H1 (cell line): ENCODE results near the gene RASA4B. TPM values are rescaled to one million over a fixed set of nuclear protein-coding genes. Genes with fewer than 3 reads are reported as not detected.

Experiments used
- CTCF ChIA-PET: fragments of 300-600 bp; sonication (Branson Sonifier 250); formaldehyde crosslinking; loops from one replicate; lab custom pipeline; 2021; ENCODE audit not compliant: partially characterized antibody; lab: Charles Lee
- POLR2A ChIA-PET: fragments of 300-600 bp; sonication (Branson Sonifier 250); formaldehyde crosslinking; loops from one replicate; lab custom pipeline; 2021; ENCODE audit warnings: inconsistent platforms; ENCODE audit not compliant: partially characterized antibody; lab: Charles Lee
- DNase-seq, 2 experiments: peaks; one replicate each; pipeline versions ENCODE4 v3.0.0 to v3.0.0-alpha.2; 2010 to 2022; ENCODE audit warnings: low spot score in 2 of 2, low read depth in 1 of 2, mixed read lengths in 1 of 2
- FAIRE-seq: peaks from 2 replicates; lab custom pipeline; 2011; peaks lifted over from hg19 to GRCh38; lab: Jason Lieb, UNC
- H2AFZ ChIP-seq: 2 replicates; pipeline ENCODE4 v1.8.1; 2012; ENCODE audit warnings: low read length, inconsistent platforms
- H2AK5ac ChIP-seq: 2 replicates; pipeline ENCODE4 v1.6.1; 2013; ENCODE audit warnings: low read depth, low read length
- H2BK120ac ChIP-seq: replicated peaks from 2 replicates; pipeline ENCODE3; 2013; ENCODE audit warnings: low read depth, low read length, inconsistent platforms
- H2BK12ac ChIP-seq: 2 replicates; pipeline ENCODE4 v1.6.1; 2013; ENCODE audit warnings: low read depth, low read length
- H2BK15ac ChIP-seq: 2 replicates; pipeline ENCODE4 v1.6.1; 2013; ENCODE audit warnings: low read length
- H2BK20ac ChIP-seq: 2 replicates; pipeline ENCODE4 v1.6.1; 2013; ENCODE audit warnings: low read length
- H2BK5ac ChIP-seq: 2 replicates; pipeline ENCODE4 v1.6.1; 2013; ENCODE audit warnings: low read depth, low read length
- H3K14ac ChIP-seq: 2 replicates; pipeline ENCODE4 v1.6.1; 2013; ENCODE audit warnings: inconsistent platforms; ENCODE audit not compliant: insufficient read length
- H3K18ac ChIP-seq: 2 replicates; pipeline ENCODE4 v1.6.1; 2013; ENCODE audit warnings: low read length; ENCODE audit errors: extremely low read depth
- H3K23ac ChIP-seq: 2 replicates; pipeline ENCODE4 v1.6.1; 2013; ENCODE audit warnings: inconsistent platforms; ENCODE audit not compliant: insufficient read length
- H3K23me2 ChIP-seq: 2 replicates; pipeline ENCODE4 v1.6.1; 2013; ENCODE audit warnings: low read depth, low read length
- H3K27ac ChIP-seq: 2 replicates; pipeline ENCODE4 v1.6.1; 2011; ENCODE audit warnings: low read depth, low read length, inconsistent platforms
- H3K27me3 ChIP-seq, 4 experiments: replicated peaks in 1 of 4; 1 replicate in 1 of 4; 2 replicates in 3 of 4; pipeline versions ENCODE4 v1.6.1 to v1.8.1; 2011 to 2013; ENCODE audit warnings: low read length in 3 of 4, mild to moderate bottlenecking in 3 of 4, inconsistent platforms in 2 of 4, mixed read lengths in 2 of 4, moderate library complexity in 1 of 4; ENCODE audit not compliant: control insufficient read depth in 3 of 4, insufficient read depth in 3 of 4; ENCODE audit errors: extremely low read depth in 1 of 4
- H3K36me3 ChIP-seq, 4 experiments: 2 replicates each; pipeline versions ENCODE4 v1.6.1 to v1.8.1; 2011 to 2013; ENCODE audit warnings: mild to moderate bottlenecking in 4 of 4, low read length in 3 of 4, moderate library complexity in 2 of 4, control low read depth in 1 of 4, inconsistent platforms in 1 of 4; ENCODE audit not compliant: insufficient read depth in 4 of 4, control insufficient read depth in 2 of 4
- H3K4ac ChIP-seq: replicated peaks from 2 replicates; pipeline ENCODE3; 2013; ENCODE audit warnings: low read length, low read depth, mixed read lengths, inconsistent platforms; ENCODE audit not compliant: insufficient read length
- H3K4me1 ChIP-seq, 4 experiments: replicated peaks in 1 of 4; 1 replicate in 1 of 4; 2 replicates in 3 of 4; pipeline versions ENCODE4 v1.6.1 to v1.8.1; 2011 to 2013; ENCODE audit warnings: low read length in 3 of 4, inconsistent platforms in 2 of 4, mixed read lengths in 1 of 4; ENCODE audit not compliant: insufficient read depth in 4 of 4, control insufficient read depth in 3 of 4
- H3K4me2 ChIP-seq, 2 experiments: 2 replicates each; pipeline versions ENCODE4 v1.6.1 to v1.8.1; 2011 to 2013; ENCODE audit warnings: low read depth in 2 of 2, low read length in 2 of 2, control low read depth in 1 of 2, inconsistent platforms in 1 of 2, mild to moderate bottlenecking in 1 of 2; ENCODE audit not compliant: insufficient read depth in 1 of 2
- H3K4me3 ChIP-seq, 4 experiments: fragments of 200-600, 300-600 bp in 1 of 4; sonication (generic), shearing (Covaris generic), sonication (Bioruptor Twin) in 1 of 4; 2 replicates each; pipeline versions ENCODE4 v1.5.1 to v1.8.1; 2011 to 2016; ENCODE audit warnings: low read length in 4 of 4, low read depth in 3 of 4, control low read depth in 2 of 4, inconsistent platforms in 2 of 4, mild to moderate bottlenecking in 2 of 4, mixed read lengths in 1 of 4, moderate library complexity in 1 of 4; ENCODE audit not compliant: insufficient read depth in 2 of 4; ENCODE audit errors: extremely low read depth in 1 of 4
- H3K56ac ChIP-seq: replicated peaks from 2 replicates; pipeline ENCODE3; 2013; ENCODE audit warnings: low read depth, mild to moderate bottlenecking, mixed read lengths, low read length, inconsistent platforms; ENCODE audit not compliant: insufficient read length
- H3K79me1 ChIP-seq: 2 replicates; pipeline ENCODE4 v1.6.1; 2013; ENCODE audit warnings: low read depth, low read length, control low read depth
- H3K79me2 ChIP-seq, 2 experiments: 2 replicates each; pipeline versions ENCODE4 v1.6.1 to v1.8.1; 2012 to 2013; ENCODE audit warnings: low read length in 2 of 2, mild to moderate bottlenecking in 2 of 2, inconsistent platforms in 1 of 2; ENCODE audit not compliant: insufficient read depth in 2 of 2, control insufficient read depth in 1 of 2
- H3K9ac ChIP-seq, 4 experiments: replicated peaks in 1 of 4; 1 replicate in 1 of 4; 2 replicates in 3 of 4; pipeline versions ENCODE4 v1.6.1 to v1.8.1; 2011 to 2013; ENCODE audit warnings: low read depth in 3 of 4, low read length in 3 of 4, control low read depth in 2 of 4, mild to moderate bottlenecking in 2 of 4, moderate library complexity in 2 of 4, inconsistent platforms in 1 of 4; ENCODE audit errors: extremely low read depth in 1 of 4
- H3K9me3 ChIP-seq, 2 experiments: 2 replicates each; pipeline versions ENCODE4 v1.6.1 to v1.8.1; 2012 to 2013; ENCODE audit warnings: mild to moderate bottlenecking in 2 of 2, moderate library complexity in 2 of 2, control low read depth in 1 of 2, inconsistent platforms in 1 of 2, low read depth in 1 of 2, low read length in 1 of 2, mixed read lengths in 1 of 2; ENCODE audit not compliant: insufficient read depth in 2 of 2
- H4K20me1 ChIP-seq, 2 experiments: replicated peaks in 1 of 2; 2 replicates each; pipeline versions ENCODE3 to v1.8.1; 2011 to 2013; ENCODE audit warnings: inconsistent platforms in 2 of 2, low read length in 2 of 2, mild to moderate bottlenecking in 1 of 2; ENCODE audit not compliant: insufficient read depth in 2 of 2, control insufficient read depth in 1 of 2
- H4K5ac ChIP-seq: 2 replicates; pipeline ENCODE4 v1.6.1; 2013; ENCODE audit warnings: low read length, low read depth, mixed read lengths, inconsistent platforms; ENCODE audit not compliant: insufficient read length
- H4K8ac ChIP-seq: 2 replicates; pipeline ENCODE4 v1.8.0; 2013; ENCODE audit warnings: mild to moderate bottlenecking, moderate library complexity, low read length, inconsistent platforms; ENCODE audit not compliant: insufficient read depth; ENCODE audit errors: extremely low read depth
- H4K91ac ChIP-seq: replicated peaks from 2 replicates; pipeline ENCODE3; 2013; ENCODE audit warnings: low read length, mixed read lengths, inconsistent platforms; ENCODE audit not compliant: insufficient read length
- BCL11A ChIP-seq, 2 experiments: IDR thresholded peaks; one replicate each; pipeline ENCODE4 v1.6.1; 2011; ENCODE audit warnings: low read depth in 2 of 2, low read length in 2 of 2, mild to moderate bottlenecking in 2 of 2
- SP2 ChIP-seq: IDR thresholded peaks from 2 replicates; pipeline ENCODE4 v1.6.1; 2012; ENCODE audit warnings: mild to moderate bottlenecking, low read length, inconsistent platforms
- WGBS, 2 experiments: shearing (Covaris generic) in 1 of 2; methylation state at CpG; one replicate each; pipeline versions ENCODE4 v1.1.6 to v1.1.7; 2013 to 2015; ENCODE audit warnings: low lambda C conversion rate in 2 of 2, mixed read lengths in 2 of 2, inconsistent platforms in 1 of 2, low coverage in 1 of 2, missing lambda C conversion rate in 1 of 2; ENCODE audit not compliant: insufficient replicate concordance in 2 of 2, insufficient coverage in 1 of 2, insufficient read length in 1 of 2; ENCODE audit errors: extremely low coverage in 1 of 2, missing lambda C conversion rate in 1 of 2; 5-methylcytosine and 5-hydroxymethylcytosine counted together
- polyA plus RNA-seq, 7 experiments: library from polyadenylated mRNA; depleted of rRNA in 3 of 7; stranded (reverse) in 5 of 7; unstranded in 2 of 7; fragments of >200 nt in 5 of 7; fragments of 200-250 nt in 2 of 7; gene quantifications; 1 replicate in 5 of 7; 2 replicates in 1 of 7; 4 replicates in 1 of 7; pipeline versions ENCODE4 v1.2.1 to v1.2.3, GENCODE V29; 2011 to 2013; ENCODE audit warnings: missing spikeins in 2 of 7, mixed read lengths in 2 of 7
- total RNA-seq: library from RNA; stranded (reverse); fragmentation: NEBNext Ultra II Directional; extraction: Animal tissue kit (Norgen Biotek cat#: 25700); gene quantifications from 2 replicates; pipeline ENCODE4 v1.2.1, GENCODE V29; 2021

RASA4B gene
- total and polyA plus RNA-seq, 2 of the 8 experiments (the other 6 are each of a cell fraction or from before 2014, with no cell fraction given), result 3.4 to 6.7 TPM

GRCh38 chr7:102452451-102452850 is 65.1 kb downstream of the RASA4B start:
- no peaks in the 10 kb centered on the region; a peak in 1 of 7 replicates for H3K27me3 ChIP-seq
- ChIA-PET CTCF (interaction anchor here (1.0 to 4.0 kb wide), 8 partner anchors 14 to 54 kb away, joined by 3 to 22 read pairs (median 4); no protein-coding TSS in a partner anchor), POLR2A (interaction anchor here (0.7 to 3.8 kb wide), 8 partner anchors 8 to 53 kb away, joined by 3 to 25 read pairs (median 5); no protein-coding TSS in a partner anchor)
- 82% methylated on average over 6 of the region's 6 CpGs; no CpG with 5 or more reads in 1 of the 2 experiments for WGBS, 2 experiments
- H3K14ac ChIP-seq, result no peak overlapping the region
- peaks cover 0 to 11% (median 7%) of the 10 kb centered on the region in 4 experiments; a peak in 5 of 8 replicates for H3K36me3 ChIP-seq
- H4K91ac ChIP-seq, result no peak overlapping the region
- no peak overlapping the region for H3K9ac ChIP-seq
- H3K79me1 ChIP-seq, result no peaks in the 10 kb centered on the region
- no peak overlapping the region for H2BK20ac ChIP-seq
- no peak overlapping the region for H4K5ac ChIP-seq
- no peak overlapping the region for H2BK120ac ChIP-seq
- H2BK12ac ChIP-seq, result no peak overlapping the region
- no peak overlapping the region for H4K8ac ChIP-seq
- H2AFZ ChIP-seq, result no peak overlapping the region
- no peak overlapping the region for H3K56ac ChIP-seq
- FAIRE-seq, result no peak
- no peak for DNase-seq
- no peaks in the 10 kb centered on the region for H4K20me1 ChIP-seq
- H3K27ac ChIP-seq, result no peak overlapping the region
- no peak overlapping the region for H3K18ac ChIP-seq
- no peaks in the 10 kb centered on the region; the same call in 1 of the 2 replicates for H3K23me2 ChIP-seq
- H2AK5ac ChIP-seq, result no peak overlapping the region
- H2BK15ac ChIP-seq, result no peak overlapping the region
- H2BK5ac ChIP-seq, result no peak overlapping the region
- H3K23ac ChIP-seq, result no peak overlapping the region
- H3K4me3 ChIP-seq, result no peak overlapping the region
- H3K79me2 ChIP-seq, result no peaks in the 10 kb centered on the region
- H3K4me1 ChIP-seq, result peaks cover 0 to 3% (median 0%) of the 10 kb centered on the region in 4 experiments; a peak in 2 of 7 replicates
- no peak overlapping the region for H3K4ac ChIP-seq
- no peaks in the 10 kb centered on the region for H3K9me3 ChIP-seq
- H3K4me2 ChIP-seq, result no peak overlapping the region
- TF ChIP-seq BCL11A (IDR thresholded peaks at IDR 0.05; ENCODE audit: low read depth in 2 of 2, low read length in 2 of 2), result no peak
- TF ChIP-seq SP2, result no peak
